Measurements from ENCODE around the gene THEMIS.

DNA sequence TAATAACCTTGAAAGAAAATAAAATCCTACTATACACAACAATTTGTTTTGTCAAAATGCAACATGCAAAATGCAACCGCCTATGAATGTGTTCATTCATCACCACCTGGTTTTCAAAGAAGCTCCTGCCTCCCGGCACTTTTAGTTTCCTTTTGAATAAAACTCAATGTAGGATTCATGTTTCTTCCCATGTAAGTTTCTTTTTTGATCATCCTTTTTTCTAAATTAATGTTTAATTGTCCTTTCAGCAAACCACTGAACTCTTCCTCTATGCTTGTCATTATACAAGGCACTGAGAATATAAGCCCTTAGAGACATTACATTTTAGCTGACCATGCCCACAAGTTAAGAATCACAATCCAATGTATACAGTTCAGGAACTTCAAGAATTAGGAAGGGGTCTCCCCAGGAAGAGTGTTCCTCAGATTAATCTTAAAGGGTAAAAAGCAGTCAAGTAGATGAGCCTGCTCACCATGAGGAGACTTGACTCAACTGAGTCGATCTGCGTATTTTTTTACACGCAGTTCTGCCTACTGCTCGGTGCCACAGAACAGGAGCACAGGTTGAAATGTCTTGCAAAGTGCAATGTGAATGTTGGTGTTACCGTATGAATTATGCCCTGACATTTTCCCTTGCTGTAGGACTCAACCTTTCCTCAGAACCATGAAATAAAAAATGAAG is 7.2 kb upstream of the THEMIS start:
- TF ChIP-seq EP300 (IDR thresholded peaks at IDR 0.05): no peak
- TF ChIP-seq POLR2A (IDR thresholded peaks at IDR 0.05): no peak
- TF ChIP-seq POLR2AphosphoS5 (IDR thresholded peaks at IDR 0.05): no peak
- TF ChIP-seq, protein P1, sequence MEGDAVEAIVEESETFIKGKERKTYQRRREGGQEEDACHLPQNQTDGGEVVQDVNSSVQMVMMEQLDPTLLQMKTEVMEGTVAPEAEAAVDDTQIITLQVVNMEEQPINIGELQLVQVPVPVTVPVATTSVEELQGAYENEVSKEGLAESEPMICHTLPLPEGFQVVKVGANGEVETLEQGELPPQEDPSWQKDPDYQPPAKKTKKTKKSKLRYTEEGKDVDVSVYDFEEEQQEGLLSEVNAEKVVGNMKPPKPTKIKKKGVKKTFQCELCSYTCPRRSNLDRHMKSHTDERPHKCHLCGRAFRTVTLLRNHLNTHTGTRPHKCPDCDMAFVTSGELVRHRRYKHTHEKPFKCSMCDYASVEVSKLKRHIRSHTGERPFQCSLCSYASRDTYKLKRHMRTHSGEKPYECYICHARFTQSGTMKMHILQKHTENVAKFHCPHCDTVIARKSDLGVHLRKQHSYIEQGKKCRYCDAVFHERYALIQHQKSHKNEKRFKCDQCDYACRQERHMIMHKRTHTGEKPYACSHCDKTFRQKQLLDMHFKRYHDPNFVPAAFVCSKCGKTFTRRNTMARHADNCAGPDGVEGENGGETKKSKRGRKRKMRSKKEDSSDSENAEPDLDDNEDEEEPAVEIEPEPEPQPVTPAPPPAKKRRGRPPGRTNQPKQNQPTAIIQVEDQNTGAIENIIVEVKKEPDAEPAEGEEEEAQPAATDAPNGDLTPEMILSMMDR (IDR thresholded peaks at IDR 0.05): no peak

Measured in suprapubic skin (tissue), 4 donors.